ENCODE results near the gene AGAP1. TPM values are rescaled to one million over a fixed set of nuclear protein-coding genes. Genes with fewer than 3 reads are reported as not detected.

The AGAP1 gene
- total RNA-seq, 4 donors from 2014 or later, result 7.2 to 19.6 (median 15.2) TPM

- no peak for TF ChIP-seq POLR2A (IDR thresholded peaks at IDR 0.05)
- TF ChIP-seq CTCF (IDR thresholded peaks at IDR 0.05), result no peak
- 65 to 77% methylated on average over 4 of the region's 4 CpGs for WGBS, 2 donors
- H3K4me1 ChIP-seq, result peaks cover 0 to 6% (median 0%) of the 10 kb centered on the region in 3 donors
- no peaks in the 10 kb centered on the region for H3K9me3 ChIP-seq
- no peak overlapping the region for H3K4me3 ChIP-seq
- H3K36me3 ChIP-seq, result no peaks in the 10 kb centered on the region
- DNase-seq, result no peak
- no peaks in the 10 kb centered on the region for H3K27me3 ChIP-seq
- intact Hi-C loops (cut with DNase I), result no loop called here
- H3K27ac ChIP-seq, result no peak overlapping the region
Observed at GRCh38 chr2:236026841-236027240, 533.0 kb downstream of the AGAP1 start.

DNA sequence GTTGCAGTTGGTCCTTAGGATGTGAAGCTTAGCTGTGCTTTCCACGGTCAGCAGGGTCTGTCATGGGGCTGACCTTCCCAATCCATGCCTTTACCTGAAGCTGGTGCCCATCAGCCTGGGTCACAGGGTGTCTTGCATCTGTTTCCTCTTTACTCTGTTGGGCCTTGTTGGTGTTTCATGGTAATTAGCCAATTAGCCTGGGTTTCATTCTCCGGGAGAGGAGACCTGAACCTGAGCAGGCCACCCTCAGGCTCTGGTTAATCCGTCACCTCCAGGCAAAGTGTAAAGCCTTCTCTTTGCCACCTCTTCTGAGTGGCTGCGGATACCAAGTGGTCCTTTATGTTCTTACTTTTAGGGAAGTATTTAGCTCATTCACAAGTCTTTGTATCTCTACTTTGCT lies 534.2 kb downstream of the AGAP1 start:
- no peaks in the 10 kb centered on the region for H3K9me3 ChIP-seq
- intact Hi-C loops (cut with DNase I), result no loop called here
- H3K36me3 ChIP-seq, result no peaks in the 10 kb centered on the region
- H3K4me1 ChIP-seq, result peaks cover 0 to 6% (median 0%) of the 10 kb centered on the region in 3 donors
- no peak overlapping the region for H3K27ac ChIP-seq
- DNase-seq, result no peak
- WGBS, 2 donors, result 80 to 97% methylated on average over 3 to 4 of the region's 4 CpGs
- H3K27me3 ChIP-seq, result no peaks in the 10 kb centered on the region
- no peak for TF ChIP-seq CTCF (IDR thresholded peaks at IDR 0.05)
- no peak overlapping the region for H3K4me3 ChIP-seq

GRCh38 chr2:236033462-236033861 lies 539.6 kb downstream of the AGAP1 start:
- WGBS, 2 donors, result 77 to 82% methylated on average over 5 to 7 of the region's 7 CpGs
- no peaks in the 10 kb centered on the region for H3K27me3 ChIP-seq
- no peaks in the 10 kb centered on the region for H3K9me3 ChIP-seq
- no peak overlapping the region for H3K4me3 ChIP-seq
- intact Hi-C loops (cut with DNase I), result no loop called here
- no peak for TF ChIP-seq CTCF (IDR thresholded peaks at IDR 0.05)
- no peak for TF ChIP-seq POLR2A (IDR thresholded peaks at IDR 0.05)
- peaks cover 0 to 20% (median 0%) of the 10 kb centered on the region in 3 donors for H3K36me3 ChIP-seq
- H3K27ac ChIP-seq, result no peak overlapping the region
- no peak for DNase-seq
- H3K4me1 ChIP-seq, result no peaks in the 10 kb centered on the region

GRCh38 chr2:236034974-236035373 lies 541.1 kb downstream of the AGAP1 start:
- Histone ChIP-seq H3K4me3 (no peak overlapping the region), H3K36me3 (peaks cover 0 to 26% (median 0%) of the 10 kb centered on the region in 3 donors), H3K27ac (no peak overlapping the region), H3K9me3 (no peaks in the 10 kb centered on the region), H3K27me3 (no peaks in the 10 kb centered on the region), H3K4me1 (no peaks in the 10 kb centered on the region)
- DNase-seq, result no peak
- WGBS, 2 donors, result 77 to 87% methylated on average over 8 of the region's 8 CpGs
- no peak for TF ChIP-seq POLR2A (IDR thresholded peaks at IDR 0.05)
- TF ChIP-seq CTCF (IDR thresholded peaks at IDR 0.05), result no peak
- intact Hi-C loops (cut with DNase I), result no loop called here

DNA sequence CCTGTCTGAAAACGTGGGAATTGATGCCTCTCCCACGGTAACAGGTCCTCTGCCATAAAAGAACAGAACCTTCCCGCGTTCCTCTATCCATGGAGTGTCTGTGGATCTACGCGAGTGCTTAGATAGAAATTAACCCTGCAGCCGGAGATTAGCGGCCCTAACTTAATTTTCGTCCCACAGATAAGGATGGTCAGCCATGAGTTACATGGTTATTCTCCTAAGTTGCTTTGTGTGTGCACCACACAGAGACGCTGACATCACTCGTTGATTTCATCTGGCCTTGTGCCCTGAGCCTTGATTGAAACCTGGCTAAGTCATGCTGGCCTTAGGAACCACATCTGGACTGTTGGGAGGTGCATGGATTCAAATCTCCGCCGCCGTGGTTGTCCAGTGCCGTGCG lies 542.2 kb downstream of the AGAP1 start:
- intact Hi-C loops (cut with DNase I), result no loop called here

More for the DNA sequence above, 542.2 kb downstream of the AGAP1 start:
- DNase-seq, result no peak
- Histone ChIP-seq H3K9me3 (no peaks in the 10 kb centered on the region), H3K27me3 (no peaks in the 10 kb centered on the region), H3K36me3 (peaks cover 0 to 32% (median 0%) of the 10 kb centered on the region in 3 donors), H3K4me3 (no peak overlapping the region), H3K27ac (no peak overlapping the region), H3K4me1 (peaks cover 0 to 9% (median 0%) of the 10 kb centered on the region in 3 donors)
- 86 to 94% methylated on average over 13 to 15 of the region's 16 CpGs for WGBS, 2 donors
- no peak for TF ChIP-seq CTCF (IDR thresholded peaks at IDR 0.05)
